Measurements from ENCODE around the gene PDHX.

- no peak for TF ChIP-seq EZH2 (IDR thresholded peaks at IDR 0.05)
- TF ChIP-seq FOXP2 (optimal IDR thresholded peaks at IDR 0.05; ENCODE audit: control extremely low read depth, extremely low read length, insufficient read depth) = no peak
- TF ChIP-seq POLR2AphosphoS5 (IDR thresholded peaks at IDR 0.05; ENCODE audit: borderline replicate concordance, low read depth, low read length) = no peak
Observed at GRCh38 chr11:35003186-35003585, 86.8 kb downstream of the PDHX start.

Measured in SK-N-MC (cell line).